Kidney (tissue), 14 donors: ENCODE measurements around the gene DCLK1. TPM values are rescaled to one million over a fixed set of nuclear protein-coding genes. Genes with fewer than 3 reads are reported as not detected.

Experiments
- DNase-seq, 5 donors: peaks; one replicate each; pipeline ENCODE4 v3.0.0-alpha.2; 2013 to 2020
- FAIRE-seq: peaks from 2 replicates; lab custom pipeline; 2012; peaks lifted over from hg19 to GRCh38; lab: Jason Lieb, UNC
- H3K27ac ChIP-seq, 2 donors: one replicate each; pipeline ENCODE4 v1.7.0; 2013; ENCODE audit warnings: low read depth in 2 of 2, low read length in 2 of 2, inconsistent platforms in 1 of 2
- H3K27me3 ChIP-seq: one replicate; pipeline ENCODE4 v1.7.1; 2013; ENCODE audit warnings: low read length, inconsistent platforms; ENCODE audit not compliant: control insufficient read depth, insufficient read depth
- H3K36me3 ChIP-seq, 3 donors: one replicate each; pipeline versions ENCODE4 v1.7.0 to v1.7.1; 2013; ENCODE audit warnings: low read length in 3 of 3, control low read depth in 1 of 3, inconsistent platforms in 1 of 3; ENCODE audit not compliant: insufficient read depth in 3 of 3, control insufficient read depth in 2 of 3
- H3K4me1 ChIP-seq, 3 donors: one replicate each; pipeline versions ENCODE4 v1.7.0 to v1.7.1; 2013; ENCODE audit warnings: low read length in 3 of 3, inconsistent platforms in 1 of 3, low read depth in 1 of 3; ENCODE audit not compliant: control insufficient read depth in 2 of 3, insufficient read depth in 2 of 3
- H3K4me3 ChIP-seq, 3 donors: one replicate each; pipeline versions ENCODE4 v1.7.0 to v1.8.1; 2013; ENCODE audit warnings: low read length in 3 of 3, control low read depth in 1 of 3, inconsistent platforms in 1 of 3
- H3K9ac ChIP-seq, 3 donors: one replicate each; pipeline versions ENCODE4 v1.7.0 to v1.7.1; 2013; ENCODE audit warnings: low read length in 3 of 3, control low read depth in 1 of 3, inconsistent platforms in 1 of 3
- H3K9me3 ChIP-seq, 3 donors: one replicate each; pipeline versions ENCODE4 v1.7.0 to v1.7.1; 2013; ENCODE audit warnings: low read length in 3 of 3, control low read depth in 1 of 3, inconsistent platforms in 1 of 3; ENCODE audit not compliant: control insufficient read depth in 2 of 3, insufficient read depth in 1 of 3
- CTCF ChIP-seq: IDR thresholded peaks from 3 replicates; pipeline ENCODE4 v1.5.1; 2012; ENCODE audit warnings: mild to moderate bottlenecking, moderate library complexity, borderline replicate concordance; ENCODE audit not compliant: insufficient read depth; ENCODE audit errors: extremely low read depth
- intact Hi-C: fragments of 100-400 bp; cut with DNase I; formaldehyde crosslinking; loops from one replicate; pipeline ENCODE4 v1.11.1; 2022
- polyA plus RNA-seq: library from polyadenylated mRNA; stranded (reverse); fragments of 350-450 nt; fragmentation: Illumina TruSeq; extraction: RNeasy Lipid Tissue Mini Kit (QIAGEN cat#74804); gene quantifications from one replicate; pipeline ENCODE4 v1.2.3, GENCODE V29; 2014; ENCODE audit warnings: low read depth, low replicate concordance; ENCODE audit not compliant: insufficient read depth
- total RNA-seq: library from RNA; stranded (reverse); fragmentation: NEBNext Ultra II Directional; extraction: Animal tissue kit (Norgen Biotek cat#: 25700); gene quantifications from one replicate; pipeline ENCODE4 v1.2.1, GENCODE V29; 2021
- donor health status: control.
- donor health status: control.
- donor health status: control.
- donor health status: control.
- donor health status: control.
- donor health status: DM: yes; HTN: yes; CAD: no.
- donor health status: Normal renal cell carcinoma (clear cell type).

DCLK1 gene
- total and polyA plus RNA-seq, 2 donors from 2014 or later = 0.73 to 8.3 TPM

- no peak for TF ChIP-seq CTCF
- no peak for FAIRE-seq
- Histone ChIP-seq H3K36me3 (no peaks in the 10 kb centered on the region), H3K9me3 (no peaks in the 10 kb centered on the region), H3K27me3 (no peaks in the 10 kb centered on the region), H3K27ac (no peak overlapping the region), H3K4me3 (no peak overlapping the region), H3K4me1 (peaks cover 0 to 5% (median 0%) of the 10 kb centered on the region in 3 donors), H3K9ac (no peak overlapping the region)
- intact Hi-C loops = no loop called here
- no peak for DNase-seq
Observed at GRCh38 chr13:35961002-35961401, 170.2 kb downstream of the DCLK1 start.

- FAIRE-seq (no peak), DNase-seq (no peak)
- no peaks in the 10 kb centered on the region for H3K27me3 ChIP-seq
- no peak overlapping the region for H3K9ac ChIP-seq
- no peaks in the 10 kb centered on the region for H3K9me3 ChIP-seq
- no peak for TF ChIP-seq CTCF
- H3K4me3 ChIP-seq = no peak overlapping the region
- intact Hi-C loops = no loop called here
- no peaks in the 10 kb centered on the region for H3K36me3 ChIP-seq
- H3K27ac ChIP-seq = no peak overlapping the region
- no peaks in the 10 kb centered on the region for H3K4me1 ChIP-seq
Observed at GRCh38 chr13:35957996-35958395, 173.2 kb downstream of the DCLK1 start.

- H3K27me3 ChIP-seq = no peaks in the 10 kb centered on the region
- no peak for DNase-seq
- no peak for FAIRE-seq
- H3K4me3 ChIP-seq = no peak overlapping the region
- H3K27ac ChIP-seq = no peak overlapping the region
- no peaks in the 10 kb centered on the region for H3K36me3 ChIP-seq
- no peak overlapping the region for H3K9ac ChIP-seq
- no peaks in the 10 kb centered on the region for H3K9me3 ChIP-seq
- no peaks in the 10 kb centered on the region for H3K4me1 ChIP-seq
- intact Hi-C loops = no loop called here
- TF ChIP-seq CTCF = no peak
Observed at GRCh38 chr13:35957241-35957731, 173.9 kb downstream of the DCLK1 start.

GRCh38 chr13:35956074-35956473, 175.1 kb downstream of the DCLK1 start:
- Histone ChIP-seq H3K4me3 (no peak overlapping the region), H3K4me1 (no peaks in the 10 kb centered on the region), H3K36me3 (no peaks in the 10 kb centered on the region), H3K27ac (no peak overlapping the region), H3K27me3 (no peaks in the 10 kb centered on the region), H3K9ac (no peak overlapping the region), H3K9me3 (no peaks in the 10 kb centered on the region)
- intact Hi-C loops = no loop called here
- DNase-seq (no peak), FAIRE-seq (no peak)
- no peak for TF ChIP-seq CTCF
